Dermis blood vessel endothelial cell (primary cell): ENCODE data around the gene MRPL23. TPM values are rescaled to one million over a fixed set of nuclear protein-coding genes. Genes with fewer than 3 reads are reported as not detected.

Experiments used
- DNase-seq: peaks from one replicate; pipeline ENCODE4 v3.0.0; 2010
- total RNA-seq: library from RNA; depleted of rRNA; stranded (reverse); fragments of >200 nt; gene quantifications from 2 replicates; pipeline ENCODE4 v1.2.3, GENCODE V29; 2014

MRPL23 gene
- total RNA-seq, 1 donor from 2014 or later = 128 TPM

- no peak for DNase-seq
Observed at GRCh38 chr11:1959786-1960185, 12.7 kb downstream of the MRPL23 start.

GRCh38 chr11:1963864-1964263, 16.7 kb downstream of the MRPL23 start:
- no peak for DNase-seq

DNA sequence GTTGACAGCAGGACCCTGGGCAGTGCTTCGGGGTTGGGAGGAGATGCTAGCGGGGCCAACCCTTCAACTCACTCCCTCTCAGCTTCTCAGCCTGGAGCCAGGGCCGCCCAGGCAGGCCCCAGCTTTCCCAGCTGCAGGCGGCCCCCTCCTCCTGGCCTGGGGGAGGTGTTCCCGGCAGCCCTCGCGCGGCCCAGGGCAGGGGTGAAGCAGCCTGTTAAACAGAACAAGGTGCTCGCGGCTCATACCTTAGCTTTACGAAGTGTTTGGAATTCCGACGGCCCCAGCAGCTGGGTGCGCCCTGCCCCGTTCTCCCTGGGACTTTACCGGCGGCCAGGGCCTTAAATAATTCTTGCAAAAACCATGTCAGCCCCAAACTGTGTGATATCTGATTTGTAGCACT, 17.2 kb downstream of the MRPL23 start:
- no peak for DNase-seq

- DNase-seq = no peak
Observed at GRCh38 chr11:1964955-1965354, 17.8 kb downstream of the MRPL23 start.

- DNase-seq = no peak
Observed at GRCh38 chr11:1966531-1966930, 19.4 kb downstream of the MRPL23 start.

GRCh38 chr11:1967641-1968225, 20.6 kb downstream of the MRPL23 start:
- no peak for DNase-seq

DNA sequence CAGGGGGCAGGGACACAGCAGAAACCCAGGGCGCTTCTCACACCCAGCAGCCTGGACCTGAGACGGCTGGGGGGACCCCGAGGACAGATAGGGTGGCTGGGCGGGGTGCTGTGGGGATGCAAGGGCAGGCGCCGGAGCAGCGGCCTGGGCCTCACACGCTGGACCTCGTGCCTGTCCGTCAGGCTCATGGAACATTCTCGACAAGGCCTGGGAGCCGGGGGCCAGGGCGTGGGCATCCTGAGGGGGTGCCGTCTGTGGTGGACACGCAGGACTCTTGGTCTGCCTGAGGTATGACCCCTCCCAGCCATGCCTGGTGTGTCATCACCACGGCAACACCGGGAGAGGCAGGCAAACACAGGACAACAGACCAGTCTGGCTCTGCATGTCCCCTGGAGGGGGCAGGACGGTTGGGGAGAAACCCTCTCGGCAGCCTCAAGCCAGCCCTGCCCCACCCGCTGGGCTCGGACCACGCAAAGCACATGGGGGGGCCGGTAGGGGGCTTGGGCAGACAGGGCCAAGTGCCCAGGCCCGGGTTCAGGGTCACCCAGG, 21.4 kb downstream of the MRPL23 start:
- DNase-seq = no peak

- no peak for DNase-seq
Observed at GRCh38 chr11:1969035-1969434, 21.9 kb downstream of the MRPL23 start.

DNA sequence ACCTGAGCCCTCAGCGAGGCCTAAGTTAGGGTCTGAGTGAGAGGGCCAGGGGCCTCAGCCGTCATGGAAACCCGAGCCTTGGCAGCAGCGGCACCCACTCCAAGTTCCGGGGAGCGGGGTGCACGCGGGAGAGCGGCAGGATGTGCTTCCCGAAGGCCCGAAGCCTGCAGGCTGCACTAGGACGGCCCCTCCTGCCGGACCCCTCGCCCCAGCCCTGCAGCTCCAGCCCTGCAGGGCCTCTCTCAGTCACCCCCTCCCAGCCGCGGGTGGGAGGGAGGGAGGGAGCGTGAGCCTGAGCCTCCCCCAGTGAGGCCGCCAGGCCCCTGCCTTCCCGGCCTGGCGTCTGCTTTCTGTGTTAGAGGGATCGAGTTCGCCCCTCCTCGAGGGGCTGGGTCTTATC, 22.6 kb downstream of the MRPL23 start:
- DNase-seq = no peak

DNA sequence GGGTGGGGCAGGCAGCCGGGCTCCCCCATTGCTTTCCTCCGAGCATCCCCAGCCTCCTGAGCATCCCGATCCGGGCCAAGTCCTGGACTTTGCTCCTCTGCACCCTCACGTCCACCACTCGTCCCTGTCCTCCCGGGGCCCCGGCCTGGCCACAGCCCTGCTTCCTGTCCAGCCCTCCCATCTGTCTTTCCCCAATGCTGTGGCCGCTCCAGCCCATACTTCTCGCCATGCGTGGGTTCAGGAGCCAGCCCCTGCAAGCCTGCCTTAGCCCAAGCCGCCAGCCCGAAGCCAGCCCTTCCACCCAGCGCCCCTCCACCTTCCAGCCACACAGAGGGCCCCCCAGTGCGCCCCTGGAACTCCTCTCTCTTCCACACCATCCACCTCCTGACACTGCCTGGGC, 23.8 kb downstream of the MRPL23 start:
- no peak for DNase-seq

DNA sequence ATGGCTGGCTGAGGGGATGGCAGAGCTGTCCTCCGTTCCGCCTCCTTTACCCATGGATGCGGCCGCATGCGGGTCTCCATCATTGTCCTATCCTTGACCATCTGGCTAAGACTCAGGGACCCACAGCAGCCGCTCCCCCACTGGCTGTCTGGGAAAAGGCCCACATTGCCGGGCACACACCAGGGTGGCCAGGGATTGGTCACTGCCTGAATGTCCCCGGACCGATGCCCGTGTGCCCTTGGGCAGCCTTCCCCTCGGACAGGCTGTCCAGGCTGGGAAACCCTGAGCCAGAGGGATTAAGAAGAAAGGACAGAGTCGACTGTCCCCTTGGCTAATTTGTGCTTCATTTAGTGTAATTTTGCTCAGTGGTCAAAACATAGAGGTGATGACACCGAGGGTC, 28.1 kb downstream of the MRPL23 start:
- no peak for DNase-seq

GRCh38 chr11:1978720-1979473, 31.8 kb downstream of the MRPL23 start:
- DNase-seq = no peak

- no peak for DNase-seq
Observed at GRCh38 chr11:1979607-1980006, 32.5 kb downstream of the MRPL23 start.

GRCh38 chr11:1982873-1983600, 35.9 kb downstream of the MRPL23 start:
- no peak for DNase-seq

DNA sequence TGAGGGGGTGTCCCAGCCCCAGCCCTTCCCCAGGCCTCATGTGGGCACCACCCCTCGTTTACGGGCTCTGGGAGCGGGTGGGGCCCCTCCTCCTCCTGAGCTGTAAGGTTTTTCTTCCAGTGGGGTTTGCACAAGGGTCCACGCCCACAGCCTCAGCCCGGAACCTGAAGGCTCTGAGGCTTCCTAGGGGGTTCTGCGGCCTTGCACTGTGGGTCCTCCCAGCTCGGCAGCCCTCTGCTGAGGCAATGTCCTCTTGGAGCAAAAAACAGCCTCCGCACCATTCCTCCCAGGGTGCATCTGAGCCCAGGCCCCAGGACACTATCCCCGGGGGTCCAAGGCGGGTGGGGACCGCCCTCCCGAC, 36.4 kb downstream of the MRPL23 start:
- no peak for DNase-seq

GRCh38 chr11:1987024-1987423, 39.9 kb downstream of the MRPL23 start:
- no peak for DNase-seq

DNA sequence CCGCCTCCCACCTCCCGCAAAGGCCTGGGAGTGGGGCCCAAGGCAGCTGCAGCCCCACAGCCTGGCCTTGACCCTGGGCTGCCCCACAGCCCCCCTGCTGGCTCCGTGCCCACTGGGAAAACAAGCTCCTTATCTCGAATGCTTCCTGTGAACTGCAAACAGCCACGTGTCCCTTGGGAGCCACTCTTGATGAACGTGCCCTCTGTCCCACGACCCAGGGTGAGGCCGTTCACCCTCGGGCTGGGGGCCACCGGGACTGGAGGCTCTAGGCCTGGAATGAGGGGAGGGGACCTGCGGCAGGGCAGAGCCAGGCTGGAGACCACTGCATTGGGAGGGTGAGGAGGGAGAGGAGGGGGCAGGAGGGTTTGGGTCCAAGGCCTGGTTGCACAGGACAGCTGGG, 41.0 kb downstream of the MRPL23 start:
- no peak for DNase-seq

DNA sequence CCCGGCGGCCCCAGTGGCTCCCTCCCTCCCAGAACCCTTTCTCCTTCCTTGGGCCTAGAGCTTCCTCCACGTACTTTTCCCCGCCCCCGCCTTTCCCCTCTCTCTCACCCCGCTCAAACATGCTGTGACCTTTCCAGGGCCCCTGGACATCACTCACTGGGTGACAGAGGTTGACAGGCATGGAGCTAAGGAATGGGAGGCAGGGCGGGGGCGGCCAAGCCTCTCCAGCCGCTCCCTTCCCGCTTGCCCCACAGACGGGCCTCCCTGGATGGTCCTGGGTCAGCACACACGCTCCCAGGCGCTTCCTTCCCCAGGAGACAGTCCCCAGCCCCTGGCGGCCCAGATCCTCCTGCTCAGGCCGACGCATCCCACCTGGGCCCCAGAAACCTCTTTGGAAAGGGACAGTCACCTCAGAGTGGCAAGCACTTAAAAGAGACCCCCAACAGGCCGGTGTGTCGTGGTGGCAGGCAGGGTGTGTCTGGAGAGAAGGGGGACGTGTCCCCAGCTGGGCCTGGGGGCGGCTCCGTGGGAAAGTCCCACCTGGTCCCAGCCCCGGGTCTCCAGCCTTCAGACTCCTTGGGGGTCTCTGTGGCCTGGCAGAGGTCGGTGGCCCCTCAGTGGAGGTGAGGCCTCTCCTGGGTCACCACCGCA, 41.7 kb downstream of the MRPL23 start:
- no peak for DNase-seq

DNA sequence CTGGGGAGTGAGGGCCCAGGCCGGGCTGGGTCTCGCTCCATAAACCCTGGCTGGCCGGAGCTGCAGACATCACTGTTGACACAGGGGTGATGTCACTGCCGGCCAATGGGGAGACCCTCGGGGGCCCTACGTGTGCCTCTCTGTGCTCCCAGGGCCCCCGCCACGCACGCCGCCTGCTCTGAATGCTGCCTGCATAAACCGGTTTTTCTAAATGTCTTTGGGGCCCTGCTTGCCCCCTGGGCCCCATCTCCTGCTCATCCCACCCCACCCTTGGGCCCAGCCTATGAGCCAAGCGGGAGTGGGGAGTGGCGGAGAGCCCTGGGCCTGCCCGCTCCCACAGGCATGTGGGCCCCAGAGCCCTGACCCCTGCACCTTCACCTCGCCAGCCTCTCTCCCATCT, 42.8 kb downstream of the MRPL23 start:
- no peak for DNase-seq

DNA sequence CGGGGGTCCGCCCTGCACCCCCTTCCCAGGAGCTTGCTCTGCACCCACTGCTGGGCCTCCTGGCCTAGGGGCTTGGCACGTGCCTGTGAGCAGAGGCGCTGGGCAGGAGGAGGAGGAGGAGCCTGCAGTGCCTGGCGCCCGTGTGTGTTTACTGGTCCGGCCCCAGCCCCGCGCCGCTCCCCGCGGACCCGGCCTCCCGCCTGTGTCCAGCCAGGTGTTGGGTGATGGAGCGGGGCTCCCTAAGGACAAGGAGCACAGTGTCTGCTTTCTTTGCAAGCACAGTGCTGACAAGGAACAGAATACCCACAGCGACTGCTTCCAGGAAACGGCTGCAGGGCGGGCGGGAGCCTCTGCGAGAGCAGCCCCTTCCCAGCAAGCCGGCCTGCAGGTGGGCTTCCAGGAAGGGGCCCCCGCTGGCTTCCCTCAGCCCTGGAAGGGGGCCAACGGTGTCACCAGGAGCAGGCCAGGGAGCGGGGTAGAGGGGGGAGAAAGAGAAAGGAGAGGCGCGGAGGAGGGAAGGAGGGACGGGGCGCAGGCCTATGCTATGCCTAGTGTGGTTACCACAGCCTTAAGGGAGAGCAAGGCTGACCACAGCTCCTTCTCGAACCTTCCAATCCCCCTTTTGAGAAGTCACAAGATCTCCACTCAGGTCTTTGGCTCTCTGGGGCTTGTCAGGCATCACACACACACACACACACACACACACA, 43.9 kb downstream of the MRPL23 start:
- no peak for DNase-seq

DNA sequence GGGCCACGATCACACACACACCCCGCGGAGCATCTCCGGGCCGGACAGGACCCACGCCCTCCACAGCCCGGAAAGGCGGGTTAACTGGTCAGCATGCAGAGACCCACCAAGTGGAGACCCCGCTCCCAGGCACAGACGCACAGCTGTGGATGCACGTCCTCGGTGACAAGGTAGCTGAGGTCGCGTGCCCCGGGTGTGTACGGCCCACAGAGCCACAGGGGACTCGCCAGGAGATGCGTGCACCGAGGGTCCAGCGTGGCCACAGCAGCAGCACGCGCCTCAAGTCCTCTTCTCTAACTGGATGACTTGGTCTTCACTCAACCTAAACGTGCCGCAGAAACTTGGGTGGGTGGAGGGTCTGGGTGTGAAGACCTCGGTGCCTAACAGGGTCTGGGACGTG, 45.0 kb downstream of the MRPL23 start:
- no peak for DNase-seq

- DNase-seq = no peak
Observed at GRCh38 chr11:1994121-1994520, 47.0 kb downstream of the MRPL23 start.

DNA sequence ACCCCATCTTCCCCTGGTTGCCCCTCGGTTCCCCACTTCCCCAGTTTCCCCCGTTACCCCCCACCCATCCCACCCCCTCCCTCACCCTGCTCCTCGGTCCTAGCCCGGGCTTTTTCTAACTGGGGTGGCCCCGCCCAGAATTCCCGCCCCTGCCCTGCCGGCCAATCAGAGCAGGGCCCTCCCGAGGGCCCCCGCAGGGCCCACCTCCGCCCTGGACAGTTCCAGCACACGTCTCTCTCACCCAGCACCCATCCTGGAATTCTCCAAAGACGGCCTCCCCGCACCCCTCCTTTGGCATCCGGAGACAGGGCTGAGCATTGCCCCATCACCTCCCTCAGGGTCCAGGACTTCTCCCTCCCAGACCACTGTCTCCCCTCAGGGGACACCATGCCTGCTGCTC, 50.6 kb downstream of the MRPL23 start, which contains the start of gene H19:
Gene H19, minus strand, starts transcription at position 88 of the 400 bp plus-strand sequence.
- DNase-seq = no peak
